ENCODE measurements around the gene SMC3. TPM values are rescaled to one million over a fixed set of nuclear protein-coding genes. Genes with fewer than 3 reads are reported as not detected.

The SMC3 gene
- total and polyA plus RNA-seq, 2 experiments from 2014 or later = 40.8 to 53.5 TPM

GRCh38 chr10:110566472-110567200, 859 bp upstream of the SMC3 start:
- no peak for DNase-seq (ENCODE audit: low spot score)
- H4K20me1 ChIP-seq (ENCODE audit: insufficient read depth, poor library complexity, severe bottlenecking) = peaks cover 9% of the 10 kb centered on the region
- H3K9me2 ChIP-seq (replicated peaks; ENCODE audit: insufficient read depth) = no peaks in the 10 kb centered on the region
- peak overlapping the region; percentile 75 for H3K4me2 ChIP-seq
- H3K4me1 ChIP-seq (ENCODE audit: insufficient read depth) = peaks cover 13% of the 10 kb centered on the region
- no peaks in the 10 kb centered on the region for H3K36me3 ChIP-seq (replicated peaks; ENCODE audit: insufficient read depth, low read depth)
- peak overlapping the region; percentile 45 for H2AFZ ChIP-seq
- no peaks in the 10 kb centered on the region for H3K27me3 ChIP-seq
- TF ChIP-seq EZH2phosphoT487 (IDR thresholded peaks at IDR 0.05; ENCODE audit: low read depth, severe bottlenecking, unreplicated experiment) = no peak
- TF ChIP-seq EZH2 (IDR thresholded peaks at IDR 0.05; ENCODE audit: borderline replicate concordance) = no peak
- TF ChIP-seq, protein P1, sequence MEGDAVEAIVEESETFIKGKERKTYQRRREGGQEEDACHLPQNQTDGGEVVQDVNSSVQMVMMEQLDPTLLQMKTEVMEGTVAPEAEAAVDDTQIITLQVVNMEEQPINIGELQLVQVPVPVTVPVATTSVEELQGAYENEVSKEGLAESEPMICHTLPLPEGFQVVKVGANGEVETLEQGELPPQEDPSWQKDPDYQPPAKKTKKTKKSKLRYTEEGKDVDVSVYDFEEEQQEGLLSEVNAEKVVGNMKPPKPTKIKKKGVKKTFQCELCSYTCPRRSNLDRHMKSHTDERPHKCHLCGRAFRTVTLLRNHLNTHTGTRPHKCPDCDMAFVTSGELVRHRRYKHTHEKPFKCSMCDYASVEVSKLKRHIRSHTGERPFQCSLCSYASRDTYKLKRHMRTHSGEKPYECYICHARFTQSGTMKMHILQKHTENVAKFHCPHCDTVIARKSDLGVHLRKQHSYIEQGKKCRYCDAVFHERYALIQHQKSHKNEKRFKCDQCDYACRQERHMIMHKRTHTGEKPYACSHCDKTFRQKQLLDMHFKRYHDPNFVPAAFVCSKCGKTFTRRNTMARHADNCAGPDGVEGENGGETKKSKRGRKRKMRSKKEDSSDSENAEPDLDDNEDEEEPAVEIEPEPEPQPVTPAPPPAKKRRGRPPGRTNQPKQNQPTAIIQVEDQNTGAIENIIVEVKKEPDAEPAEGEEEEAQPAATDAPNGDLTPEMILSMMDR (IDR thresholded peaks at IDR 0.05; ENCODE audit: poor library complexity) = no peak
- 40% methylated on average over 19 of the region's 19 CpGs for WGBS (ENCODE audit: low lambda C conversion rate, missing lambda C conversion rate)
- peaks cover 40% of the 10 kb centered on the region for H3K79me2 ChIP-seq
- H3K4me3 ChIP-seq = peak overlapping the region; percentile 14
- H3K9me3 ChIP-seq (ENCODE audit: low read depth) = no peaks in the 10 kb centered on the region
- H3K27ac ChIP-seq = peak overlapping the region; percentile 61

GRCh38 chr10:110568055-110568735, 700 bp downstream of the SMC3 start:
- Histone ChIP-seq H3K9me3 (ENCODE audit: low read depth) (no peaks in the 10 kb centered on the region), H2AFZ (peak overlapping the region; percentile 14), H3K79me2 (peaks cover 56% of the 10 kb centered on the region), H3K4me3 (peak overlapping the region; percentile 77), H3K27me3 (no peaks in the 10 kb centered on the region), H4K20me1 (ENCODE audit: insufficient read depth, poor library complexity, severe bottlenecking) (peaks cover 9% of the 10 kb centered on the region), H3K27ac (peak overlapping the region; percentile 91), H3K4me1 (ENCODE audit: insufficient read depth) (peaks cover 13% of the 10 kb centered on the region), H3K4me2 (peak overlapping the region; percentile 75), H3K36me3 (replicated peaks; ENCODE audit: insufficient read depth, low read depth) (no peaks in the 10 kb centered on the region), H3K9me2 (replicated peaks; ENCODE audit: insufficient read depth) (no peaks in the 10 kb centered on the region)
- 0% methylated on average over 20 of the region's 40 CpGs for WGBS (ENCODE audit: low lambda C conversion rate, missing lambda C conversion rate)
- DNase-seq (ENCODE audit: low spot score) = peak; percentile 53
- no peak for TF ChIP-seq EZH2 (IDR thresholded peaks at IDR 0.05; ENCODE audit: borderline replicate concordance)
- TF ChIP-seq EZH2phosphoT487 (IDR thresholded peaks at IDR 0.05; ENCODE audit: low read depth, severe bottlenecking, unreplicated experiment) = no peak
- TF ChIP-seq, protein P1 (IDR thresholded peaks at IDR 0.05; ENCODE audit: poor library complexity) = no peak

DNA sequence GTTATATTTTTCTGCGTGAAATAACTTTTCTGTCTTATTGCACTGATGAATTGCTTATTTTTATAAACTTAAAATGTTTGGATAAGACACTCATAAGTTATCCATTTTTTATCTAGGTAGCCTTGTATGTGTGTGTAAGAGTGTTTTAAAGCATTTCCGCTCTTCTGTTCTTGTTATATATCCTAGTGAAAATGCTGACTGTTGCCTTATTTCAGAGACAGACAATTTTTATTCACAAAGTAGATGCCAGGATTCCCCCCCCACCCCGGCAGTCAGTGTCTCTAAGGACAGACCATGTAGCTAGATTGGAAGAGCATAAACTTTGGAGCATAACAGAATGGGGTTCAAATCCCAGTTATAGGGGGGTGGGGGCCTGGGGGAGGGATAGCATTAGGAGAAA, 1.6 kb downstream of the SMC3 start:
- Histone ChIP-seq H4K20me1 (ENCODE audit: insufficient read depth, poor library complexity, severe bottlenecking) (peaks cover 13% of the 10 kb centered on the region), H3K4me2 (peak overlapping the region; percentile 75), H3K27me3 (no peaks in the 10 kb centered on the region), H3K9me3 (ENCODE audit: low read depth) (no peaks in the 10 kb centered on the region), H3K4me1 (ENCODE audit: insufficient read depth) (peaks cover 13% of the 10 kb centered on the region), H2AFZ (no peak overlapping the region), H3K36me3 (replicated peaks; ENCODE audit: insufficient read depth, low read depth) (no peaks in the 10 kb centered on the region), H3K79me2 (peaks cover 65% of the 10 kb centered on the region), H3K9me2 (replicated peaks; ENCODE audit: insufficient read depth) (no peaks in the 10 kb centered on the region), H3K4me3 (peak overlapping the region; percentile 77), H3K27ac (peak overlapping the region; percentile 91)
- no peak for DNase-seq (ENCODE audit: low spot score)
- TF ChIP-seq EZH2phosphoT487 (IDR thresholded peaks at IDR 0.05; ENCODE audit: low read depth, severe bottlenecking, unreplicated experiment) = no peak
- TF ChIP-seq EZH2 (IDR thresholded peaks at IDR 0.05; ENCODE audit: borderline replicate concordance) = no peak
- TF ChIP-seq, protein P1 (IDR thresholded peaks at IDR 0.05; ENCODE audit: poor library complexity) = no peak
- WGBS (ENCODE audit: low lambda C conversion rate, missing lambda C conversion rate) = 68% methylated on average over 3 of the region's 3 CpGs

Measured in hepatocyte (in vitro differentiated cells).